Measurements from ENCODE around the gene MRPL49.

GRCh38 chr11:65095427-65095826 is 26.7 kb upstream of the MRPL49 start:
- TF ChIP-seq CTCF (IDR thresholded peaks at IDR 0.05) (no peak), POLR2A (IDR thresholded peaks at IDR 0.05) (no peak)
